ENCODE measurements around the gene GABBR2.

The GABBR2 gene

DNA sequence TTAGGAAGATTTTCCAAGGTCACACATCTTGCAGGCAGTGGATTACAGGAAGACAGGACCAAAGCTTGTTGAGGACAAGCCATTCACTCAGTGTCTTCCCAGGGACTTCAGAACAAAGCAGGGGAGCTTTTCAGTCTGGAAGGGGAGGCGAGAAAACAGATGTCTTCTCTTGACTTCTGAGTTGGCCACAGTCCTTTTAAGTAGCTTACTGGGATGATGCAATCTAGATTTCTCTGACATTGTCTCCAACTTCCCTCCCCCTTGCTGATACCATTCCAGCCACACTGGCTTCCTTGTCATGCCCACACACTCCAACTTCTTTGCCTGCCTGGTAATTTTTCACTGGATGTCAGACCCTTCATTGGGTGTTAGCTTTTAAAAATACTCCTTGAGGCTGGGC lies 279.1 kb downstream of the GABBR2 start:
- DNase-seq, result peak; percentile 74

DNA sequence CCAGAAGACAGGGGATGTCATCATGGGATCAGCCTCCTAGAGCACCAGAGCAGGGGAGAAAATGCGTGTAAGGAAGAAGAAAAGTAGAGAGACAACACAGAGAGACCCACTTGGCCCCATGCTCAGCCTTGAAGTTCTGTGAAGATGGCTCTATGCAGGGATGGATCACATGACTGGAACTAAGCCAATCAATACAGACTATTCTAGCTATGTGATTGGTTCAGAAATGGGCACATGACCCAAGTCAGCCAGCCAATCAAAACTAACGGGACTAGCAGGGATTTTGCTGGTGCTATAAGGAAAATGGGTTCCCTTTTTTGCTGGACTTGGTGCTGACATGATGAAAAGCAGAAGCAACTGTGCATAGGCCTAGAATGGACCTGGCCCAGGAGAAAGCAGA lies 280.3 kb downstream of the GABBR2 start:
- no peak for DNase-seq

DNA sequence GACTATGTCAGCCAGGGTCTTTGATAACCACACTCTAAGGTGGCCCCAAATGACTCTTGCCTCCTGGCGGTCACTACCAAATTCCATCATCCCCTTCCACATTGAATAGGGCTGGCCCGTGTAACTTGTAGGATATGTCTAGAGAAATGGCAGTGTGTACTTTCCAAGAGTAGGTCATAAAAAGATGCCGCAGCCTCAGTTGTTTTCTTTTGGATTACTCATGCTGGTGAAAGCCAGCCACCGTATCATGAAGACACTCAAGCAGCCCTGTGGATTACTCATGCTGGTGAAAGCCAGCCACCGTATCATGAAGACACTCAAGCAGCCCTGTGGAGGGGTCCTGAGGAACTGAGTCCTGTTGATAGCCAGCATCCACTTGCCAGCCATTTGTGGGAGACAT lies 281.2 kb downstream of the GABBR2 start:
- no peak for DNase-seq

DNA sequence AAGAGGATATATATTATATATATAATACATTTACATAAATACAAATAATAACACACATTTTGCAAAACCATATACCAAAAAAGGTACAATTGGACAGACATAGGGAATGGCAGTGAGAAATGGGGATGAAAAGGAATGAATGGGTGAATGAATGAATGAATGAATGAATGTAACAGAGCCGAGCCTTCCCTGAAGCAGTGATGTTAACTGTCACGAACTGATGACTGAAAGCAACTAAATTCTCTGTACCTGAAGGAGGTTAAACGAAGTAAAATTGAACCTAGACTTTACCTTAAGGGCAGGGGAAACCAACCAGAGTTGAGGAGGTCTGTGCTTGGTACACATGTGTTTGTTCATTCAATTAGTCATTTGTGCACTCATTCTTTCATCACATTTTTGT lies 283.7 kb downstream of the GABBR2 start:
- no peak for DNase-seq

DNA sequence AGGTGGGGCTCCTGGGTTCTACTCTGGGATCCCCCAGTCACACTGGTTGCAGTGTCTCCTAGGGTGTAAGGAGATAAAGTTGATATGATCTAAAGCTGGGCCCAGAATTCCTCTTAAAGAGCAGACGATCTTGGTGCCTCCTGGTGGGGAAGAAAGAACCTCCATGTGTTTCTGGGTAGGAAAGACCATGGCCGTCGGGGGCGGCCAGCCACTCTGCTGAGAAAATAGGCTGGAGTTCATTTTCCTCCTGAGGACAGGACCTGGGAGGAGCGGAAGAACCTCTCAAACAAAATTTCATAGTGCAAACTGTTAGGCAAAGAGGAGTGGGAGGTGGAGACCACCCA lies 289.5 kb downstream of the GABBR2 start:
- no peak for DNase-seq

DNA sequence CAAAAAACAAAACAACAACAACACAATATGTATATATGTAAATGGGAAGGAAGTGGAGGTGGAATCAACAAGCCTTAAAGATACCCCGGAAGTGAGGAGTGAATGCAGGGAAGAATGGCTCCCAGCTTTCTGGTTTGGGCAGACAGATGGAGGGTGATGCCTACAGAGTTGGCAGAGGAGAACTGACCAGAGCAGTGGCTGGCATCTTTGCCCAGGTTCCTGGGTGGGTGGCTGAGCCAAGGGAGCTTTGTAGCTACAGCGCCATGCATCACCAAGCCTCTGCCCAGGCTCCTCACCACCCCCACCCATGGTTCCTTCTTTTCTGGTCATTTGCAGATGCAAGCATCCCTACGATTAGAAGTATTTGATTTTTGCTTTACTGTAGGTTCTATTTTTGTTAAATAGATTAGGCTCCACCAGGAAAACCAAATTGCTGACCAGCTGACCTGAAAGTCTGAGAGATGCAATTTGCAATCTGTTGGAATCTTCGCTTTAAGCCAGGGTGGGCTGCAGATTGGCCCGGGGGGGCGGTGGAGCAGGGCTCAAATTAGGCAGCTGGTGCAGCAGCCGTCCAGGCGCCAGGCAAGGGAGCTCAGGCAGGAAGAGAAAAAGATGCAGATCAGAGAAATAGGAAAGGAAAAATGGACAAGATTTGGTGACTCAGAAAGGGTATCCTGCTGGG lies 290.0 kb downstream of the GABBR2 start:
- no peak for DNase-seq

DNA sequence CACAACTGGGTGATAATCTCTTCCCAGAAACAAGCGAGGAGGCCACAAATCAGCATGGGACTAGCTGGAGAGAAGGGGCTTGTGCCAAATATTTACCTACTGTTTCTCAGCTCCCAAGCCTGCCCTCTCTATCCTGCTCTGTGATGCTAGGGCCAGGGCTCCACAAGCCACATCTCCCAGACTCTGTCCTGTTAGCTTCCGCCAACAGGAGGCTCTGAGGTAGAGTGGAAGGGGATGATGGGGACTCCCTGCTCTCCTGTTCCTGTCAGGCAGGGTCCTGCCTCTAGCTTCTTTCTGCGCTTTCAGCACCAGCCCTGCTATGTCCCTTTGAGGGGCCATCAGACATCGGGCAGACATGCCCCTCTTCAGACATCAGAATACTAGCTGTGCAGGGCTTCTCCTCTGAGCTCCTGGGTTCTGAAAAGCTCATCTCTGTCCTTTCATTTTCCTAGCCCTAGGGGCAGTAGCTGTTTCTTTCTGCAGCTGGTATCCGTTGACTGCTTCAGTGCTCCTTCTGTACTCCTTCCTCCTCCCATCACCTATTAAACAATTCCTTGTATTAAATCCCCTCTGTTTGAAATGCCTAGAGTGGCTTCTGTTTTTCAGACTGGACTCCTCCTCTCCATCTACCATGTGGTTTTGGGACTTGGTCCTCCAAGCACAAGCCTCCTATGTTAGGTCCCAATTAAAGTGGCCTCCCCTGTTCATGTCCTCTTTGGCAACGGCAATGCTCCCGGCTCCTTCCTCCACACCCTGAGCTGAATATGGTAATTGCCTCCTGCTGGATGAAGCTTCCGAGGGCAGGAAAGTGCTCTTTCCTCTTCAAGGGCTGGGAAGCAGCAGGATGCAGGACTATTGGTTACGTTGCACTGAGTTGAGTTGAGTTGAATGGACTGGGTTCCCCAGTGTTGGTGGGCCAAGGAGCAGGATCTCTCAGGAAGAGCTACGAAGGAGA lies 292.2 kb downstream of the GABBR2 start:
- no peak for DNase-seq

DNA sequence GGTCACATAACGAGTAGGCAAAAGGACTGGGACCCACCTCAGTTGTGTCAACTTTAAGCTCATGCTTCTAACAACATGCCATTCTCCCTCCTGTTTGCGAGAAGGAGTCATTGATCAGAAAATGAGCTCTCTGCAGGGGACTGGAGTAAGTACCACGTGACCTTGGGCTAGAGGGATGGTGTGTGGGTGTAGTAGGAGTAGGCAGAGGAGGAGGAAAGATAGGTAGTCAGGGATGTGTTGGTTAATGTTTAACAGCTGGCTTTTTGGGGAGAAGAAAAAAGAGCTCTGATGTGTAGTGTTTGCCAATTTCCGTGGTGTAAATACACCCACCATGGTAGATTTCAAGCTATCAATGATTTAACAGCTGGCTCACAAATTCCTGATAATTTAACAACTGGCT lies 293.0 kb downstream of the GABBR2 start:
- no peak for DNase-seq

DNA sequence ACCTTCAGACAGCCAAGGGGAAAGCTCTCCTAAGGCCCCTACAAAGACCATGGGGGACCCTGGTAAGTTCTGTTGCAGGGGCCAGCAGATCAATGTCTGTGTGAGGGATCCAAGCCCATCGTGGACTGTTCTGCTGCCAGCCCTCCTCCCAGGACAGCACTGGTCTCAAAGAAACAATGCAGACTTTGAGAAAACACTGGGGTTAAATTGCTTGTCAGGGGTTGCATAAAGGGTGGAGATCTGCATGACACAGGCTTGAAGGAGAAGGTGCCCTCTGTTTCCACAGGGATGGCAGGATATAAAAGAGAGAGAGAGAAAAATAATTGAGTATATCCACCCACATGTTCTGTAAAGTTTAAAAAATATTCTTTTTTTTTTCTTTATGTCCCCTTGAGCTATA lies 295.7 kb downstream of the GABBR2 start:
- DNase-seq, result no peak

DNA sequence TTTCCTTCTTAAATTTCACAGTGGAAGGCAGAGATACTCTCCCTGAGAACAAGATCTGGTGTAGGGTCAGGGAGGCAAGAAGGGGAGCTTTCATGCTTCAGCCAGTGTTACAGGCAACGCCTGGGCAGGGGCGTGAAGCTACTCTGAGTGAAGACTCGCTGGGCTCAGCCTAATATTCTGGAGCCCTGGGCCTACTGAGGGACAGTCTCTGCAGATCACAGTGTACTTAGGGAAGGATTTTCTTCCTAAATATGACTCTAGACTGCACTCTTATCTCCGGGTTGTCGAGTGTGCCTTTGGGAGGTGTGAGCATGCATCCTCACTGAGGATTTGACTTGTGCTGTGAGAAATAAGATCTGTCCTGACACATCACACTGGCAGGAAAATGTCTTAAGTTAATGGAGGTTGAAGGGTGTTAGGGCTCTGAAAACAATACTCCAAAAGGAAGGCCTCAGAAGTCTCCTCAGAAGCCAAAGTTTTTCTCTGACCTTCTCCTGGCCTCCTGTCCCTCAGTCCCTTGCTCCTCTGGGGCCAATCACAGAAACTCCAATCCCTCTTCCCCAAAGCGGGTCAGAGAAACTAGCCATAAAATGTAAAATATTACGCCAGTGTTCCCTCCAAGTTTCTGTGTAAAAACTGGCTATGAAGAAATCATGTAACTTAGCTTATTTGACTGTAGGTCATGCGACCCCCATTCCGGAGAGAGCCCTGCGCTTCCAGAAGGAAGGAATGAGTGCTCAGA lies 296.5 kb downstream of the GABBR2 start:
- DNase-seq, result no peak

DNA sequence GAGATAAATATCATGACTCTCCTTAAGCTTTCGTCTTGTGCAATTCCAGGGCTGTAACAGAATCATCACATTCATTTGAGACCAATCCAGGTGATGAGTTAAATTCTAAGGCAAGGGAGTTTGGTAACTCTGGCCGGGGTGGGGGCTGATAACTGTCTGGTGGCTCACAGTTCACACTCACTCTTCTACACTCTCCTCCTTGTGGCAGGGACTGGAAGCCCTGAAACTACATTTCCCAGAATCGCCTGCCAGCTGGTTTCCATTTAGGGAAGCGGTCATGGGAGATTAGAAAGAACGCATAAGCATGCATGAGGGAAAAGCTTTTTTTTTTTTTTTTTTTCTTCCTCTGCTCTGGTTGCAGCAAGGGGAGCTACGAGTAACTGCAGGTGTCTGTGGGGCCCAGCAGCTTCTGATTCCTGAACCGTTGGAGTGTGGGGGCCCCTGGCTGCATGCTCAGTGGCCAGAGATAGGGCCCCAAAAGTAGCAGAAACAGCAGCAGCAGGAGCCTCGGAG lies 298.5 kb downstream of the GABBR2 start:
- DNase-seq, result peak; percentile 77

DNA sequence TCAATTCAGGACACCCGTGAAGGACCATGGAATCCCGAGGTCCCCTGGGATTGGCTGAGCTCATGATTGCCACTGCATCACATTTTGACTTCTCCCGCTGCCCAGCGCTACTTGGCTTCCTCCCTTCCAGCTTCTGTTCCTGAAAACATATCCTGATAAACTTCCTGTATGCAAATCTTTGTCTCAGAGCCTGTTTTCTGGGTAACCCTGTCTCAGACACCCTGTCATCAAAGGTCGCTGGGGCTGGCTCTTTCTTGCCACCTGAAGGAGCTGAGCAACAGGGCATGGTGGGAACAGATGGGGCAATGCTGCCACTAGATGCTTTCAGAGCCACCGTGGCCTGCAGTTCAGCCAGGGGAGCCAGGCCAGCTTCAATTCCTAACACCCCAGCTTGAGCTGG lies 299.0 kb downstream of the GABBR2 start:
- DNase-seq, result no peak

DNA sequence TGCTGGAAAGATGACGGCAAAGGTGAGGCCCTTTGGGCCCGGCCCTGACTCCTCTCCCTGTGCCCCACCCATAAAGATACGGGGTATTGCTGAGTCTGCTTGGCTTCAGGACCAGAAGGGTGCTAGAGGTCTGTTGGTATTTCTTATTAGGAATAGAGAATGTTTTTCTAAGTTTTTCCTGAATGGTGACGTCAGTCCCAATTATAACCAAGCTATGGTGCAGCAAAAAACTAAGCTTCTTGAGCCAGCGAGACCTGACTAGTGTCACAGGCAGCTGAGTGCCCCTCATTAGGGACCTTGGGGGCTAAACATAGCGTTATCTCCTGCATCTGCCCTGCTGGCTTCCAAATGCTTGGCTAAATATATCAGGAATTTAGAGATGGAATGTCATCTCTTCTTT lies 302.3 kb downstream of the GABBR2 start:
- DNase-seq, result no peak

DNA sequence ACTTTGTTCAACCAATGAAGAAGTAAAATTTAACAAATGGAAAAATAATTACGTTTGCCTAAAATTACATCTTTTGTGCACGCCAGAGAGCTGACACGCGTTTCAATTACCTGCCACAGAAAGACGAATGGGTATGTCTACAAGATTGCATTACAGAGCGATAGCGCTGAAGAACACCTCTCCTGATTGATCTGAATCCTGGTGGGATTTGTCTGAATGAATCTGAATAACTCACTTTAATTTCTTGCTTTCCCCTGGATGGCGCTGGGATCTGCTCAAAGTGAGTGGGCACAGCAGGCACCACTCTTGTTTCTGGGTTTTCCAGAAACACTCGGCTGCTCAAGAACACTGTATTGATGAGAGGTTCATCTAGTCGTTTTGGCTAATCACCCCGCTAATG lies 304.5 kb downstream of the GABBR2 start:
- no peak for DNase-seq

DNA sequence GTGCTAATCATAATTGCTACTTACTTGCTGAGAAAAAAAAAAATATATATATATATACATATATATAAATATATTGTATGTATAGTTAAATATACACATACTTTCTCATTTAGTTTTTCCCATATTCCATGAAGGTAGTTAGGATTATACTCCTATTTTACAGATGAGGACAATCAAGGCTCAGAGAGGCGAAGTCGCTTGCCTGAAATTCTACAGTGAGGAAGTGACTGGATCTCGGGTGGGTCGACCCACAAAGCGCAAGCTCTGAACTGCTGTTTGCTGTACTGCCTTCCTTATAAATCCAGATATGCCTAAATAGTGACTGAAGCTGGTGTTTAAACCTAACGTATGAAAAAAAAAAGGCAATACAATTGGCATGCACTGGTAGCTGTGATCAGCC lies 305.0 kb downstream of the GABBR2 start:
- DNase-seq, result no peak

DNA sequence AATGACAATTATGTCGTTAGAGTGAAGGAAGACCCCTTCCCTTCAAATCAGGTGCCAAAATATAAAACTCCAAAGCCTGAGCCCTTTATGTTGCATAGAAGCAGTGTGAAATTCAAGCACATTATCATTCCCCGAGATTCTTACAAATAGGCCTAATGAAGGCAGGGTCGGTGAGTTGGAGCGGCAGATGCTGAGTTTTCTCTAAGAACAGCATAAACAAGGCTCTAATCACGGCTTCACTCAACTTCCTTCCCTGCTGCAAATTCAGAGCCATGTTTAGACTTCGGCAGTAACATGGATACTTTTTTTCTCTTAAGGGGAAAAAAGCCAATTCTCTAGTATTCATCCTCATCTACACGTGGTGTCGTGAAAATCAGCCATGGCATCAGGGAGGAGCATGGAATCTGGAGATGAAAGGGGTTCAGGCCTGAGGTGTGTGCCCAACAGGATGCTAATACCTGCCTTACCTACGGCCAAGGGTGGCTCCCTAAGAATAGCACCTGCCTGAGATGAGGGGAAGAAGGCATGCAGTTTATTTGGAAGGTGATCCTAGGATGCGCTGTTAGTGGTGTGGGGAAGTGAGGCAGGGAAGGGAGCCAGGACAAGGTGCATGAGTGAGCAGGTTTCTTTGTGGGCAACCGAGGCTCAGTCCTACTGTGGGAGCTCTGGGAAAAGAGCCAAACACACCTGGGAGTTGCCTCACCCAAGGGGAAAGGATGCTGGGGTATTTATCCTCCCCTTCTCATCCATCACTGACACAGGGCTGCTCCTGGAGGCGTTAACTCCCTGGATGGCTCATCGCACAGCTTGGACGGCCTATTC lies 306.5 kb downstream of the GABBR2 start:
- DNase-seq, result no peak

DNA sequence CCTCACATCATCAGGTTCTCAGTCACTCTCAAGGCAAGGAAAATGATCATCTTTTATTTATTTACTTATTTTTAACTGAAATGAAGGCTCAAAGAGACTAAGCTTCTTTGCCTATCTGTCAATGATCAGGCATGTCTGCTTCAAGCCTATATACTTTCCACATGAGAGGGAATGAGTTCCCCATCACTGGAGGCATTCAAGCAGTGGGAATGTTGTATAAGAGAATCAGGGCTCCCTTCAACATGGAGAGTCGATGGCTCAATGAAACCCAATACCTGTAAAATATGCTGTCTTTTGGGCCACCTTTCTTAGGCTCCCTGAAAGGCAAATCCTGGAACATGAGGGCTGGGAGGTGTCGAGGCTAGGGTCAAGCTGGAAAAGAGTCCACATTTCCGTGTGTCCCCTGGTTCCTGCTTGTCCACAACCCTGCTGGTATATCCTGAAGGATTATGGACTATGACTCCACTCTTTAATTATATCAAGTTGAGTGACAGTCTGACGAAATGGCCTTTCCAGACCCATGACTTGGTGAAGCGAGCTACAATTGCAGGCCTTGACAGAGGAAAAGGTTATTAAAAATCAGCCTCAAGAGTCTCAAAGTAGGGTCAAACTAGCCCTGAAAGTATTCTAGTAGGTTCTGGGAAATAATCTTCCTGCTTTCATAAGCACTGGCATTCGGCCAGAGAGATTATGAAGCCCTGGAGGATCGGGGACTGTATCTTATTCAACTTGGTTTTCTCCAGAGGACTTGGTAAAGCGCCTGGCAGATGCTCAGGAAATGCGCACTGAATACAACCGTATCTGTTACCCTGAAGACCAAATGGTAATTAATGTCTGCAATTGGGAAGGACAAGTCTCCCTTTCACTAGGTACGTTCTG lies 307.4 kb downstream of the GABBR2 start:
- peak; percentile 12 for DNase-seq

DNA sequence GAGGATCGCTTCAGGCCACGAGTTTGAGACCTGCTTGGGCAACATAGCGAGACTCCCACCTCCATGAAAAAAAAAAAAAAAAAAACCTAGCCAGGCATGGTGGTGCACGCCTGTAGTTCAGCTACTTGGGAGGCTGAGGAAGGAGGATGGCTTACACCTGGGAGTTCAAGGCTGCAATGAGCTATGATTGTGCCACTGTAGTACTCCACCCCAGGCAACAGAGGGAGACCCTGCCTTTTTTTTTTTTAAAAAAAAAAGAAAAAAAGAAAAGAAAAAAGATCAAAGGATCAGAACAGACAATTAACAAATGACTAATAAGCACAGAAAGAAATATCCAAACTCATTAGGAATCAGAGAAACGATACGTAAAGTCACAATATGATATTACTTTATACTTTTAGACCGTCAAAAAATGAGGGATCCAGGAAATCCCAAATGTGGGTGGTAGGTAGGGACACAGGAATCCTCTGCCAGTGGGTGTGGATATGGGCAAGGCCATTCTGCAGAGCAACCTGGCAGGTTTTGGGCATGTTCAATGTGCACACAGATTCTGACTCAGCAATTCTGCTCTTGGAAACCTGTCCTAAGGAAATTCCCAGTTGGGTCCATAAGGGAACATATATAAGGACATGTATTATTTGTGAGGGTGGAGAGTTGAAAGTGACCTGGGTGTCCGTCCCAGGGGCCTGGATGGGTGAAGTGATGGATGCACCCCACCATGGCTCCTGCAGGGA lies 308.6 kb downstream of the GABBR2 start:
- DNase-seq, result no peak

DNA sequence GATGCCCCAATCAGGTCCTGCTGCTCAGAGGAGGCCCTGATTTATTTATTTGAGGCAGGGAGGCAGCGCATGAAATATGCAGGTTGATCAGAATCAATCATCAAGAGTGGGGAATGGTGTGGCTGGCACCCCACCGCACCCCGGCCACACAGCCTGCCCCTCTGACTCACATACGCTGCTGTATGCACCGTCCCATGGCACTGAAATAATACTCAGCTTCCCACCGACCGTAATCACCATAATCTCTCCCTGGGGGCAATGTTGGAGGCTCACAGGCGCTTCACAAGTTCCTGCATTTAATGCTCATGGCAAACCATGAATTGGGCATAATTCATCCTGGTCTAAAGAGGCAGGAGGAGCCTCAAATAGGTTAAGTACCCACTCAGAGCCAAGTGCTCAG lies 312.1 kb downstream of the GABBR2 start:
- no peak for DNase-seq

DNA sequence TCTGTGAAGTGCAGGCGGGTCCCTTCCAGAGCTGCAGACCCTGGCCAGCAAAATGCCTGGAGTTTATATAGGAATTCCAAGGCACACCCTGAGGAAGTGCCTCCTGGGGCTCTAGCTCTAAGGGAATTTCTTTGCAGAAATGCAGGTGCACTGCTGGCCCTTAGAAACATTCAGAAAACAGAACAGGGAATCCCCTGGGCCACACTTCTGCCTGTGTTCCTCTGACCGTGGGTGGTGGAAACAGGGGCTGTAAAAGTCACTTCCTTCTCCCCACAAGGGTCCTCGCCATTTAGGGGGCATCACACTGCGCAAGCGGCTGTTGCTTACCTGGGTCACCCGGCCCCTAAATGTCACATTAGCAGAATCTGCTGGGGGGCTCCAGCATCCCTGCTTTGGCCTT lies 312.5 kb downstream of the GABBR2 start:
- DNase-seq, result no peak

DNA sequence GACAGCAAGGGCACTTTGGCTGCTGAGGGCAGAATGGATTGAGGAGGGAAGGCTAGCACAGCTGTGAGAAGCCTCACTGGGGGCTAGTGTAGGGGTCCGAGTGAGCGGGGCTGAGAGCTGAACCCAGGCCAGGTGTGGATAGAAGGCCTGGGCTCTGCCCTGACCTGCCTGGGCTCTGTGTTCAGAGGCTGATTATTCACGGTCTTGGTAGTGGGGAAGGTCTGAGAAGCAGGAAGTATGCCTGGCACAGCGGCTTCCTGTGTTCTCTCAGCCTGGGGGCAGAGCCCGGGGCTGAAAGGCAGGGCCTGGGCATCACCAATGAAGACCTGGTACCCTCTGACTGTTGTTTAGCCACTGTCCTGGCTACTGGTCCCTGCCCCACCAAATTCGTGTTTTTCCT lies 316.9 kb downstream of the GABBR2 start:
- no peak for DNase-seq
